HEK293 (cell line): ENCODE measurements around the gene HOXD1.

Experiments
- CTCF ChIA-PET: fragments of 350-600 bp; formaldehyde crosslinking; extraction: SDS; loops from one replicate; lab custom pipeline; 2021; ENCODE audit warnings: antibody characterized with exemption; lab: Yijun Ruan, JAX
- POLR2A ChIA-PET: fragments of 300-600 bp; formaldehyde crosslinking; extraction: SDS; loops from one replicate; lab custom pipeline; 2020; ENCODE audit warnings: antibody characterized with exemption, inconsistent platforms; lab: Yijun Ruan, JAX
- H3K27ac ChIP-seq: fragments of 200-500 bp; sonication (Bioruptor generic); 2 replicates; pipeline ENCODE4 v1.5.1; 2014; ENCODE audit warnings: low read depth, low read length, control low read depth, inconsistent platforms; ENCODE audit errors: extremely low read depth
- H3K36me3 ChIP-seq, 2 experiments: fragments of 200-500 bp in 1 of 2; sonication (Bioruptor generic) in 1 of 2; 1 replicate in 1 of 2; 2 replicates in 1 of 2; pipeline ENCODE4 v1.5.1; 2014 to 2017; ENCODE audit warnings: inconsistent platforms in 2 of 2, low read length in 2 of 2; ENCODE audit not compliant: control insufficient read depth in 2 of 2, insufficient read depth in 1 of 2
- H3K4me1 ChIP-seq: fragments of 200-500 bp; sonication (Bioruptor generic); 2 replicates; pipeline ENCODE4 v1.5.1; 2014; ENCODE audit warnings: mild to moderate bottlenecking, low read length, inconsistent platforms; ENCODE audit not compliant: control insufficient read depth, insufficient read depth
- H3K4me3 ChIP-seq: 2 replicates; pipeline ENCODE4 v1.5.1; 2011; ENCODE audit warnings: low read depth, mild to moderate bottlenecking, control low read depth, low read length, moderate library complexity
- H3K9me3 ChIP-seq: fragments of 200-500 bp; sonication (Bioruptor generic); 2 replicates; pipeline ENCODE4 v1.5.1; 2014; ENCODE audit warnings: low read depth, low read length, inconsistent platforms; ENCODE audit not compliant: control insufficient read depth, insufficient read depth
- BCL11A ChIP-seq: fragments of 450-650 bp; formaldehyde crosslinking; IDR thresholded peaks from 2 replicates; pipeline ENCODE4 v1.5.1; 2016; ENCODE audit warnings: low read depth, missing biosample characterization, missing genetic modification characterization
- PRDM1 ChIP-seq: fragments of 450-650 bp; formaldehyde crosslinking; IDR thresholded peaks from 2 replicates; pipeline ENCODE4; 2016; ENCODE audit warnings: missing biosample characterization, missing genetic modification characterization
- PRDM4 ChIP-seq: fragments of 450-650 bp; formaldehyde crosslinking; IDR thresholded peaks from 2 replicates; pipeline ENCODE4 v1.5.1; 2017; ENCODE audit warnings: missing biosample characterization, missing genetic modification characterization
- ZFP41 ChIP-seq: fragments of 450-650 bp; formaldehyde crosslinking; IDR thresholded peaks from 2 replicates; pipeline ENCODE4 v1.5.1; 2016; ENCODE audit warnings: missing biosample characterization, missing genetic modification characterization, borderline replicate concordance
- ZNF140 ChIP-seq: fragments of 450-650 bp; formaldehyde crosslinking; IDR thresholded peaks from 2 replicates; pipeline ENCODE4 v1.5.1; 2016; ENCODE audit warnings: missing biosample characterization, missing genetic modification characterization
- ZNF2 ChIP-seq: fragments of 450-650 bp; formaldehyde crosslinking; IDR thresholded peaks from 2 replicates; pipeline ENCODE4 v1.5.1; 2016; ENCODE audit warnings: missing biosample characterization, missing genetic modification characterization
- ZNF266 ChIP-seq: fragments of 450-650 bp; formaldehyde crosslinking; IDR thresholded peaks from 2 replicates; pipeline ENCODE4 v1.5.1; 2016; ENCODE audit warnings: missing biosample characterization, missing genetic modification characterization, low read depth
- ZNF341 ChIP-seq: fragments of 450-650 bp; formaldehyde crosslinking; IDR thresholded peaks from 2 replicates; pipeline ENCODE4; 2016; ENCODE audit warnings: low read depth, missing biosample characterization, missing genetic modification characterization
- ZNF501 ChIP-seq: fragments of 450-650 bp; formaldehyde crosslinking; IDR thresholded peaks from 2 replicates; pipeline ENCODE4 v1.5.1; 2016; ENCODE audit warnings: missing biosample characterization, missing genetic modification characterization
- TF ChIP-seq, protein P1 (sequence below): fragments of 450-650 bp; formaldehyde crosslinking; IDR thresholded peaks from 2 replicates; pipeline ENCODE4 v1.5.1; 2016; ENCODE audit warnings: missing biosample characterization, missing genetic modification characterization, borderline replicate concordance
- TF ChIP-seq, protein P2 (sequence below): fragments of 450-650 bp; formaldehyde crosslinking; IDR thresholded peaks from 2 replicates; pipeline ENCODE4 v1.5.1; 2016; ENCODE audit warnings: missing biosample characterization, missing genetic modification characterization
- TF ChIP-seq, protein P3 (sequence below): fragments of 450-650 bp; formaldehyde crosslinking; IDR thresholded peaks from 2 replicates; pipeline ENCODE4 v1.5.1; 2016; ENCODE audit warnings: missing biosample characterization, missing genetic modification characterization

The HOXD1 gene

GRCh38 chr2:176187899-176188773 lies at the start of gene HOXD1 (continued):
- TF ChIP-seq, protein P1, sequence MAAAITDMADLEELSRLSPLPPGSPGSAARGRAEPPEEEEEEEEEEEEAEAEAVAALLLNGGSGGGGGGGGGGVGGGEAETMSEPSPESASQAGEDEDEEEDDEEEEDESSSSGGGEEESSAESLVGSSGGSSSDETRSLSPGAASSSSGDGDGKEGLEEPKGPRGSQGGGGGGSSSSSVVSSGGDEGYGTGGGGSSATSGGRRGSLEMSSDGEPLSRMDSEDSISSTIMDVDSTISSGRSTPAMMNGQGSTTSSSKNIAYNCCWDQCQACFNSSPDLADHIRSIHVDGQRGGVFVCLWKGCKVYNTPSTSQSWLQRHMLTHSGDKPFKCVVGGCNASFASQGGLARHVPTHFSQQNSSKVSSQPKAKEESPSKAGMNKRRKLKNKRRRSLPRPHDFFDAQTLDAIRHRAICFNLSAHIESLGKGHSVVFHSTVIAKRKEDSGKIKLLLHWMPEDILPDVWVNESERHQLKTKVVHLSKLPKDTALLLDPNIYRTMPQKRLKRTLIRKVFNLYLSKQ: no peak
- TF ChIP-seq PRDM4 (no peak), ZFP41 (tag by site-specific recombination) (no peak), ZNF266 (no peak), ZNF341 (no peak), ZNF2 (tag by site-specific recombination) (no peak), ZNF140 (tag by site-specific recombination) (no peak), ZNF501 (tag by site-specific recombination) (peak; percentile 59; the same call in 1 of the 2 replicates), BCL11A (tag by site-specific recombination) (0 out of 2 replicates have a peak, but pooled peaks have one; percentile 17)
- TF ChIP-seq, protein P2, sequence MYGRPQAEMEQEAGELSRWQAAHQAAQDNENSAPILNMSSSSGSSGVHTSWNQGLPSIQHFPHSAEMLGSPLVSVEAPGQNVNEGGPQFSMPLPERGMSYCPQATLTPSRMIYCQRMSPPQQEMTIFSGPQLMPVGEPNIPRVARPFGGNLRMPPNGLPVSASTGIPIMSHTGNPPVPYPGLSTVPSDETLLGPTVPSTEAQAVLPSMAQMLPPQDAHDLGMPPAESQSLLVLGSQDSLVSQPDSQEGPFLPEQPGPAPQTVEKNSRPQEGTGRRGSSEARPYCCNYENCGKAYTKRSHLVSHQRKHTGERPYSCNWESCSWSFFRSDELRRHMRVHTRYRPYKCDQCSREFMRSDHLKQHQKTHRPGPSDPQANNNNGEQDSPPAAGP (tag by site-specific recombination): peak; percentile 43; the same call in 1 of the 2 replicates
- TF ChIP-seq, protein P3, sequence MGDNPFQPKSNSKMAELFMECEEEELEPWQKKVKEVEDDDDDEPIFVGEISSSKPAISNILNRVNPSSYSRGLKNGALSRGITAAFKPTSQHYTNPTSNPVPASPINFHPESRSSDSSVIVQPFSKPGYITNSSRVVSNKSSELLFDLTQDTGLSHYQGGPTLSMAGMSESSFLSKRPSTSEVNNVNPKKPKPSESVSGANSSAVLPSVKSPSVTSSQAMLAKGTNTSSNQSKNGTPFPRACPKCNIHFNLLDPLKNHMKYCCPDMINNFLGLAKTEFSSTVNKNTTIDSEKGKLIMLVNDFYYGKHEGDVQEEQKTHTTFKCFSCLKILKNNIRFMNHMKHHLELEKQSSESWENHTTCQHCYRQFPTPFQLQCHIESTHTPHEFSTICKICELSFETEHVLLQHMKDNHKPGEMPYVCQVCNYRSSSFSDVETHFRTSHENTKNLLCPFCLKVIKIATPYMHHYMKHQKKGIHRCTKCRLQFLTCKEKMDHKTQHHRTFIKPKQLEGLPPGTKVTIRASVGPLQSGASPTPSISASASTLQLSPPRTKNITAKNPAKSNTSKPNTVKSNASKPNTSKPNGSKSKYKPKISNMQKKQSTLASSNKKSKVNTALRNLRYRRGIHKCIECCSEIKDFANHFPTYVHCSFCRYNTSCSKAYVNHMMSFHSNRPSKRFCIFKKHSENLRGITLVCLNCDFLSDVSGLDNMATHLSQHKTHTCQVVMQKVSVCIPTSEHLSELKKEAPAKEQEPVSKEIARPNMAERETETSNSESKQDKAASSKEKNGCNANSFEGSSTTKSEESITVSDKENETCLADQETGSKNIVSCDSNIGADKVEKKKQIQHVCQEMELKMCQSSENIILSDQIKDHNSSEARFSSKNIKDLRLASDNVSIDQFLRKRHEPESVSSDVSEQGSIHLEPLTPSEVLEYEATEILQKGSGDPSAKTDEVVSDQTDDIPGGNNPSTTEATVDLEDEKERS: no peak

DNA sequence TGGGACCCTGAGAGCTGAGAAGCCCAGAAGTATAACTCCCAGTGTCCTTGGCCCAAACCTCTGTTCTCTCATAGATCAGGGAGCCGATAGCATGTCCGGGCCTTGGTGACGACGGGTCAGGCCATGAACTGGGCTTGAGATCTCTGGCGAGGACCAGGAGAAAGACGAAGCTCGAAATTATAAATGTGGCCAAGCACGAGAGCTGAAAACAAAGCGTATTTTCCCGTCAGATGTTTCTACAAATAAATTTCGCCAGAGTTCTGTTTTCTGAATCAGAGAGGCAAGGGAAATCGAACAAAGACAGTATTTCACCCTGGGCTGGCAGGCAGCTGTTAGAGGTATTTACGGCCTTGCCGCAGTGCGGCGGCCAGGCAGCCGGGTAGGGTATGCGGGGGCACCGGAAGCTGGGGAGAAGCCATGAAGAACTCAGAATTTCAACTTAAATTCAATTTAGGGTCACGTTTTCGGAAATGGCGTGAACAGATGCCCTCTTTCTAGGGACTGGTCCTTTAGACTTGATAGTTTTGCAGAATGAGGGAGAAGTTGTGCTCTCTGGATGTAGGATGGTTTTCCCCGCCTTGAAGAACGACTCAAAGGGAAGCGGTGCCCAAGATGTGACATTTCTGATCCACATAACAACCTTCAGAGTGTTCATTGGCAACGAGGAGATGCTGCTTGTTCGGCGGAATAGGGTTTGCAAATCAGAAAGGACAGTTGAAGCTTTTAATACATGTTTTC lies 49.4 kb upstream of the HOXD1 start:
- no peaks in the 10 kb centered on the region for H3K9me3 ChIP-seq
- TF ChIP-seq PRDM1: no peak
- TF ChIP-seq, protein P2 (tag by site-specific recombination): no peak
- TF ChIP-seq, all 188 proteins: peak for 0
- Histone ChIP-seq H3K4me1 (peaks cover 13% of the 10 kb centered on the region), H3K36me3 (no peaks in the 10 kb centered on the region), H3K4me3 (no peak overlapping the region), H3K27ac (no peak overlapping the region)
- POLR2A ChIA-PET: interaction anchor here (1.3 to 1.5 kb wide), 2 partner anchors 17 to 316 kb away, joined by 3 read pairs; no protein-coding TSS in a partner anchor
- CTCF ChIA-PET: interaction anchor here (0.6 to 7.5 kb wide), 19 partner anchors 11 to 1009 kb away, joined by 3 to 104 read pairs (median 7); partner anchors contain the start of gene HOXD4
